RWPE1 (cell line): ENCODE measurements around the gene ADGRG3.
A peak's percentile ranks its signal among the peaks of the same experiment; 100 is the strongest.

Experiments
- CTCF ChIA-PET: fragments of 350-600 bp; sonication (Branson Sonifier 250); formaldehyde crosslinking; extraction: SDS; loops from one replicate; lab custom pipeline; 2021; lab: Yijun Ruan, JAX
- POLR2A ChIA-PET: fragments of 400-600 bp; formaldehyde crosslinking; extraction: SDS; loops from one replicate; lab custom pipeline; 2020; ENCODE audit warnings: antibody characterized with exemption; ENCODE audit not compliant: low non-redundant PET; lab: Yijun Ruan, JAX
- DNase-seq: peaks from one replicate; pipeline ENCODE4 v3.0.0; 2012; ENCODE audit warnings: low spot score
- H3K27ac ChIP-seq: fragments of 450-650 bp; 2 replicates; pipeline ENCODE4 v1.5.1; 2017
- CTCF ChIP-seq: fragments of 450-650 bp; conservative IDR thresholded peaks from 2 replicates; pipeline ENCODE4 v1.5.1; 2017; ENCODE audit warnings: low read depth, mild to moderate bottlenecking

The ADGRG3 gene

GRCh38 chr16:57648125-57648524 lies 20.0 kb upstream of the ADGRG3 start:
- ChIA-PET CTCF (interaction anchor here (0.6 to 3.6 kb wide), 16 partner anchors 10 to 90 kb away, joined by 3 to 22 read pairs (median 4); partner anchors contain the start of gene KATNB1), POLR2A (interaction anchor here (1.0 kb wide), 1 partner anchor 27 kb away, joined by 3 read pairs; no protein-coding TSS in a partner anchor)
- H3K27ac ChIP-seq = peak overlapping the region; percentile 70
- DNase-seq = no peak
- no peak for TF ChIP-seq CTCF

GRCh38 chr16:57648581-57649442 lies 19.3 kb upstream of the ADGRG3 start:
- ChIA-PET CTCF (interaction anchor here (0.5 to 3.6 kb wide), 26 partner anchors 11 to 216 kb away, joined by 3 to 22 read pairs (median 4); partner anchors contain the start of gene KATNB1), POLR2A (no interaction called here)
- peak; percentile 97 for TF ChIP-seq CTCF
- H3K27ac ChIP-seq = peak overlapping the region; percentile 70
- peak; percentile 84 for DNase-seq

GRCh38 chr16:57649443-57649751 lies 18.7 kb upstream of the ADGRG3 start:
- DNase-seq = no peak
- POLR2A ChIA-PET = no interaction called here
- CTCF ChIA-PET = interaction anchor here (0.5 to 3.6 kb wide), 12 partner anchors 13 to 407 kb away, joined by 3 to 22 read pairs (median 4); partner anchors contain the start of gene KATNB1
- 0 out of 2 replicates have a peak, but pooled peaks have one; percentile 52 for TF ChIP-seq CTCF
- no peak overlapping the region for H3K27ac ChIP-seq

- ChIA-PET CTCF (interaction anchor here (0.5 to 3.6 kb wide), 13 partner anchors 12 to 406 kb away, joined by 3 to 22 read pairs (median 4); partner anchors contain the start of gene KATNB1), POLR2A (no interaction called here)
- no peak for TF ChIP-seq CTCF
- DNase-seq = no peak
- no peak overlapping the region for H3K27ac ChIP-seq
These were observed 18.3 kb upstream of the ADGRG3 start for GRCh38 chr16:57649846-57650245.

GRCh38 chr16:57651344-57652333 lies 16.5 kb upstream of the ADGRG3 start:
- no peak for TF ChIP-seq CTCF
- peak overlapping the region; percentile 4; the same call in 1 of the 2 replicates for H3K27ac ChIP-seq
- ChIA-PET CTCF (interaction anchor here (1.2 kb wide), 1 partner anchor 61 kb away, joined by 3 read pairs; no protein-coding TSS in a partner anchor), POLR2A (no interaction called here)
- no peak for DNase-seq
